GM21529 (cell line): ENCODE data around the gene TAF8.

Experiments used
- ATAC-seq: cut with Tn5 transposase; IDR thresholded peaks from one replicate; pipeline ENCODE4 v1.9.1; 2021; ENCODE audit not compliant: unreplicated experiment

TAF8 gene

DNA sequence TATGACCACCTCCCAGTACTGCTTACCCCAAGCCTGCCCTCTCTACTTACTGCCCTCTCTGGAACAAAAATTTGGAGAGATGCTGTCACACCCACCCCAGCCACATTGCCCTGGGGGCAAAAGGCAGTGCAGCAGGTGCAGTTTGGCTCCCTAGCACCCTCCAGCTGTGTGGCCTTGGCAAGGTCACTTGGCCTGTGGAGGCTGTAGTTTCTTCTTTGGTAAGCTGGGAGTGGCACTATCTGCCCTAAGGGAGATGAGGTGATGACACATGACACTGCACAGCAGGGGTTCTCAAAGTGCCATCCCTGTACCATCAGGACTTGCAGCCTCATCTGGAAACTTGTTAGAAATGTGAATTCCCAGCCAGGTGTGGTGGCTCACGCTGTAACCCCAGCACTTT, 44.8 kb downstream of the TAF8 start:
- no peak for ATAC-seq

DNA sequence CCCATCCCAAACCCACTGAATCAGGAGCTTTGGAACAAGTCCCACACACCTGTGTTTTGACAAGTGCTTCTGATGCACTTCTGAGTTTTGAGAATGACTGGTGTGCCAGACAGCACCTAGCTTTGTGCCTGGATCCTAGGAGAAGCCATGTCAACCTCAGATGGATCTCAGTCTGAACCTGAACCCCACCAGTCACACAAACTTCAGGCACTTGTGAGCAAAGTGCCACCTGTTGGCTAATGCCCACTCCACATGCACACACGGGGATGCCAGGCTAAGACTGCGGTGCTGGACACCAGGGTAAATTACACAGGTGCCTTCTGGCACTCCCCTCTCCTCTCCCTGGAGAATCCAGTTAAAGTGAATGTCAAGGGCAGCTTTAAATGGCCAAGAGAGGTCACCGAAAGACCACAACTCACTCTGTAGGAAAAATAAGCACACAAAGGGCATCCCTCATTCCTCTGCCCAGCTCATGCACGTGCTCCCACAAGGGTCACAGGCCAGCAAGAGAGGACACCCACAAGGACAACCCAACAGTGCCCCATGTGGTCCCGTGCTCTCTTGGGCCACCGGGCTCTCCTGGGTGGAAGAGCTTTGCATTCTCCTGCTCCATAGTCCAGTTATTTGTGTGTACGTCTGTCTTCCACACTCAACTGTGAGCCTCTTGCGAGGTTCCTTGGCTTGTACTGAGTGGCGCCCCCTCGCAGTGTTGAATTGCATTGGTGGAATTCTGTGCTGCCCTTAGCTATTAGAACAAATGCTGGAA, 45.6 kb downstream of the TAF8 start:
- ATAC-seq: no peak

DNA sequence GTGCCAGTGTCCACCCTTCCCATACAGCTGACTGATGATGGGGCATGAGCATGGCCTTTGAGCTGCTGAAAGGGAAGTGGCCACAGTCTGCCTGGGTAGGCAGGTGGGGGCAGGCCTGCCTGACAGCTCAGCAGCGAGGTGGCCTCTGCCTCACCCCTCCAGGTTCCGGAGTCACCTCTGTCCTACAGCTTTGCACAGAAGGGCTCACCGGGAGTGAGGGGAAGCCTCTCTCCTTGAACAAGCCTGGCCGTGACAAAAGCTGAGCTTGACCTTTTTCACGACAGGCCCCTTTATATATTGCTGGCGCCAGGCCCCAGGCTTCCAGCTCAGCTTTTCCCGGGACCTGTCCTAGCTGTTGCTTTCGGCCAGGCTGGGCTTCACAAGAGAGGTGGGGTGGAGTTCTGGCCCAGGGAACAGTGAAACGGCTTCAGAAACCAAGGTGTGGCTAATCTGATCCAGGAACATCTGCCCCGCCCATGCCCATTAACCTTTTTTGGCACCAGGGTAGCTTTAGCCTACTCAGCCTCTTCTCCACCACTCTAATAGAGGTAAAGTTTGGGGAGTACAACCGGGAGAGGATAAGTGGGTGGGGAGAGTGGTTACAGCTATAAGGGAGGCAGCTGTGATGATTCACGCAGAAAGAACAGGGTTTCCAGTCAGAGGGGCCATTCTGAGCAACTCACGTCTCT, 49.2 kb downstream of the TAF8 start:
- ATAC-seq: no peak

DNA sequence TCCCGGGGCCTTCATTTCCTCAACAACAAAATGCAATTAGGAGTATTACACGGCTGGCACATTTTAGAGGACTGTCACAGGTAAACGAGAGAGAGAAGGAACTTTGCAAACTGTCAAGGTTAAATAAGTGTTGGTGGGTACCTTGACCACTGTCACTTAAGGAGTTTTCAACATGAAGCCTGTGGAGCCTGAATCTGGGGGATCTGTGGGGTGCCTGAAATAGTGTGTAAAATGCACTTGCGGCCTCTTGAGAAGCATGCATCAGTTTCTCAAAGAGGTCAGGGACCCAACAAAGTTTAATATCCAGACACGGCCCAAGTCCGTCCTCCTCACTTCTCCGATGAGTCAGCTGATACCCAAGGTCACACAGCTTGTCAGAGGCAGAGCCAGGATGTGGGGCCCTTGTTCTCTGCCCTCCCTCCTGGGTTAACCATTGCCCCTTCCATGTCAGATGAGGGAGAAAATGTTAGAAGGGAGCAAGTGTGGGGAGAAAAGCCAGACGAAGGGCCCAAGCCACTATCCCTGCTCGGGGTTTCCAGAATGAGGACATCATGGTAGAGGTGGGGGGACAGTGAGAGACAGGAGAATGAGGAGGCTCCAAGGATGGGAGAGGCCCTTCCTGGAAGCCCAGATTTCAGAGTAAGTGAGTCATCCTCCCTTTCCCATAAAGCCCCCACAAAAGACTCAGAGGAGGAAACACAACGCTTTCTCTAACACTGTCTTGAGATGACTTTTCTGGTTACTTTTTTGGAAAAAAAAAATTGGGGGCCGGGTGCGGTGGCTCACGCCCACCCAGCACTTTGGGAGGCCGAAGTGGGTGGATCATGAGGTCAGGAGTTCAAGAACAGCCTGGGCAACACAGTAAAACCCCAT, 49.9 kb downstream of the TAF8 start:
- ATAC-seq: no peak

DNA sequence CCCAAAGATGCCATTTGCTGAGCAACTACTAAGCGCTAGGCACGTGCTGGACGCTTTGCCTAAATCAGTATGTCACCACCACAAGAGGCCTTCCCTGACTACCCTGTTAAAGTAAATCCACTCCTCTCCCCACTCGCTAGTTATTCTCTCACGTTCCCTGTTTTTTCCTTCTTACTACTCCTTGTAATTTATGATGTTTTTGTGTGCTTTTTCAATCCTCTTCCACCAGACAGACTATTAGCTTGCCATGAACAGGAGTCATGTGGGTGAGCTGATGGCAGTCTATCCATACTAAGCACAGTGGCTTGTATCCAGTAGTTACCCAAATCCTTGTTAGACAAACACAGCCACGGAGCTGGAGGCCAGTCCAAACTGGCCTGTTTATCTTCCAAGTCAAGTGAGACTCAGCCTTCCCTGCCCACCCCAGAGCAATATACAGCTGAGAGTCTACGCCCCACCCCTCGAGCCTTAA, 50.9 kb downstream of the TAF8 start:
- no peak for ATAC-seq

DNA sequence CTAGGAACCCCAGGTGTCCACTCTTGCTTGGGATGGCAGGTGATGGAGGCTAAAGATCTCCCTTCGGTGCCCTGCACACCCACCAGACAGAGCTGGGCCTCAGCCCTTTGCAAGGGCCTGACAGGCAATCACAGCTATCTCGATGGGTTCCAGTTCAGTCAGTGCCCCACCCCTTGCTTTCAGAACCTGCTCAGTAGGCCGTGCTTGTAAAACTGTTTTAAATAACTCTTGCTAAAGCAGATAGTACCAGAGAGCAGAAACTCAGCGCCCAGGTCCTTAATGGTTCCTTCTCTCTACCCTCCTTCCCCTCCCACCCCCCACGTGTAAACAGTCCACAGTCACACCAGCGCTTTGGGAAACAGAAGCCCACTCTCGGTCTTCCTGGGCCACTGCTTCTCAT, 52.9 kb downstream of the TAF8 start:
- no peak for ATAC-seq

DNA sequence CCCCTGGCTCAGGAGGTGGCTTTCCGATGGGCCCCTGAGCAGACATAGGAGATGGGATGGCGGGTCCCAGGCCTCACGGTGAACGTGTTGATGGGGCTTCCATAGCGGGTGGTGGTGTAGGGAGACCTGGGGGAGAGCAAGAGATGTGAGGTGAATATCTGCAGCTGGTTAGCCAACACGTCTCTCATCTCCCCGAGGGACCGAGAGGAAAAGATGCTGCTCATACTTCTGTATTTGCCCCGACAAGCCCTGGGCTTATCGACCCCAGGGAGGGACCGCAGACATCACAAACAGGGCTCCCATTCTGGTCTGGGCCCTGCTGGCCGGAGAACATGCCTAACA, 53.4 kb downstream of the TAF8 start:
- no peak for ATAC-seq

DNA sequence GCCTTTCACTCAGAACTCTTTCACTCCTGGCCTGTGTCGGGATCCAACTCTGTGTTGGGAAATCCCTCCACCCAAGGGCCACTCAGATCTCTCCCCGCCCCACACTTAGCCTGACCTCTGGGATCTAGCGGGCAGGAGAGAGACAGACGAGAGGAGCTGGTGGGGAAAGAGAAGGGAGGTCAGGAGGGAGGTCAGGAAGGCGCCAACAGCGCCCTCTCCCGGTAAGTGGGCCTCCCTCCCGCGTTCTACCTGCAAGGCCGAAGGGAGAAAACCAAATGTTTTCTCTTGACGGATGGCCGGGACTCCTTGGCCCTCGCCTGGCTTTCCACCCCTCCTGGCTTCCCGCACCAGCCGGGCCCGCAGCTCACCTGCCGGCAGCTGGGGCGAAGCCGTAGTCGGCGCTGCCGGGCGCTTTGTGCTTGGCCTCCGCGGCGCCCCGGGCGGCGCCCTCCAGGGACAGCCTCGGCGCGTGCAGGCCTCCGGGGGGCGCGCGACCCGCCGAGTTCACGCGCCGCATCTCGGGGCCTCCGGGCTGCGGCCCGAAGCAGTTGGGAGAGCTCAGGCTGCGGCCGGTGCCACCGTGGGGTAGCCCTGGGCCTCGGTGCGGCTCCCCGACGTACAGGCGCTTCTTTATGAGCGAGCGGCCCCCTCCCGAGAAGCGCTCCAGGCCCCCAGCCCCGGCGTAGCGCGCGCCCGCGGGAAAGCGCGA, 53.9 kb downstream of the TAF8 start:
- ATAC-seq: peak; percentile 80

DNA sequence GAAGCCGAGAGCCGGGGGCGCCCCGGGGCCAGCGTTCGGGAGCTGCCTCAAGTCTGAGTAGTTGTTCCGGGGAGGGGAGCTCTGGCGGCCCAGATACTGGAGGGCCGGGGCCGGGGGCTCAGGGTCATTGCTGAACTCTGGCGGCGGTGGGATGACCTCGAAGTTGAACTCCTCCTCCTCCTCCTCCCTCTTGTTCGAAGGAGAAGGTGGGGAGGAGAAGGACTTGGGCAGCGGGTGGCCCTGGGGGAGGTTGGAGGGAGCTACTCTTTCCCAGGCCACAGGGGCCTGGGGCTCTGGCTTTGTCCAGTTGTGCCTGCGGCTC, 54.4 kb downstream of the TAF8 start:
- ATAC-seq: peak; percentile 25

DNA sequence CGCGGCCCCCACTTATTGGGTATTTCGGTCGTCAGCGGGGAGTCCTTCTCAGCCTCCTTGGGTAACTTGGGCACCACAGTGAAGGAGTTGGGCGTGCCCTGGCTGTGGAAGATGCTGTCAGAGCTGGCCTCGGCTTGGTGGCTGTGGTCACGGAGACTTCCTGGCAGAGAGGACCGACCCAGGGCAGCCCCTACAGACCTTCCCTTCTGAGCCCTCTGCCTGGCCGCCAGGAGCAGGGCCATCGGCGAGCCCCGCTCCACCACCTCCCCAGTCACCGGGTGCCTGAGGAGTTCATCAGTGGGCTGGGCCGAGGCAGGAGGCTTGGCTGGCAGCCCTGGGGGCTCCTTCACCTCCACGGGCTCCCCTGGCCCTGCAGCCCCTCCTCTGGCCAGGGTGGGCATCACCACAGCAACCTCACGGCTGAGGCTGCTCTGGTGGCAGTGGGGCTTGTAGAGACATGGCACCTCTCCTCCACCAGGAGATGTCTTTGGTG, 54.9 kb downstream of the TAF8 start:
- ATAC-seq: no peak

DNA sequence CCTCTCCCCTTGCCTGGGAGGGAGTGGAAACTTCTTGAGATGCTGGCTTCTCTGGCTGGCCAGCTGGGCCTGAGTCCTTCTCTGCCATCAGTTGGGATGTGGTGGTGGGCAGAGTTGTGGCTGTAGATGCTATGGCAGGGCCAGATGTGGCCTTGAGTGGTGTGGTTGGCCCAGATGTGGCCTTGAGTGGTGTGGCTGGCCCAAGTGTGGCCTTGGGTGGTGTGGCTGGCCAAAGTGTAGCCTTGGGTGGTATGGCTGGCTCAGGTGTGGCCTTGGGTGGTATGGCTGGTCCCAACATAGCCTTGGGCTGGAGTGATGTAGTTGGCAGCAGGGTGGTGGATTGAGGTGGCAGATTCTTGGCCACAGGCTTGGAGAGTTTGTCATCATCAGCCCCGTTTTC, 55.4 kb downstream of the TAF8 start:
- ATAC-seq: no peak

DNA sequence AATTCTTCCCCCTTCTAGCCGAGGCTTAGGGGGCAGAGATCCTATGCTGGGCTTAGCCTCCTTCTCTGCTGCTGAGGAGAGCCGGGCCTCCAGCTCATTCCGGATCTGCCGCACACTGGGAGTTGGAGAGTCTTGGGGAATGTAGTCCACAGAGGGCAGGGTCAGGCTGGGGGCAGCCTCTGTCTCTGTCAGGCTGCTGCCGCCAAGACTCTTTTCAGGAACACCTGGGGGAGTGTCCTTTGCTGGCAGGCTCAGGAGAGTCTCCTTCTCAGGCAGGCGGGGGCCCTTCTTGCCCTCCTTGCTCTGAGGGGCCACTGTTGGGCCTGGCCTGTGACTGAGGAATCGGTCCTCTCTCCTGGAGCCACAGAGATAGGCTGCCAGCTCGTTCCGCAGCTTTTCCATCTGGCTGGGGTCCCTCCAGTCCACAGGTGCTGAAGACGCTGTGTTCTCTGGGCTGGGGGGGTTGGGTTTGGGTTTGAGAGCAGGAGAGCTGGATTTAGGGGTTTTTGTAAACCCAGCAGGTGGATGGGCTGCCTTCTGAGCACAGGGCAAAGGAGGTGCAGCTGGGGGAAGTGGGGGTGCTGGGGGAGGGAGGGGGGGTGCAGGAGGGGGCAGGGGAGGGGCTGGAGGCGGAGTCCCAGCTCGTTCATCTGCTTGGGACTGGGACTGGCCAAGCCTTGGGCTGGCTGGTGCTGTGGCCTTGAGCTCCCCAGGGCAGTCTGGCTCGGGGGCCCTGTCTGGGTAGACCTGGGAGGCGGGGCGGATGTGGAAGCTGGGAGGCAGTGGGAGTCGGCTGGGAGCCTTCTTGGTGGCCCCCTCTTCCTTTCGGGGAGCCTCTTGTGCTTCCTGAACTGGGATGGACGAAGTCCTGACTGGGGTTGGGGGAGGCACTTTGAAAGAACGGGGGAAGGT, 56.0 kb downstream of the TAF8 start:
- no peak for ATAC-seq

DNA sequence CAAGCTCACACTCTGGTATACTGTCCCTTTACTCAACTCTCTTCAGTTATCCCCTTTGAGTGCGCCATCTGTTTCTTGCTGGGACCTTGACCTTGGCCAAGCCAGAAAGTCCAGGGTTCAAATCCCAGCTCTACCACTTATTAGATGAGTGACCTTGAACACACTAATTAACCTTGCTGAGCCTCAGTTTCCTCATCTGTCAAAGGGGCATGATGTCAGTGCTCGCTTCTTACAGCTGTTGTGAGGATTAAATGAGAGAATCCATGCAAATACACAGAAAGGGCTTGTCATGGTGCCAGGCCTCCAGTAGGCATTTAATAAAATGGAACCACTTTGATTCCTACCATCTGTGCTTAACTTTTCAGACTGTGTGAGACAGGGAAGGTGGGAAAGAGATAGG, 57.7 kb downstream of the TAF8 start:
- ATAC-seq: no peak

DNA sequence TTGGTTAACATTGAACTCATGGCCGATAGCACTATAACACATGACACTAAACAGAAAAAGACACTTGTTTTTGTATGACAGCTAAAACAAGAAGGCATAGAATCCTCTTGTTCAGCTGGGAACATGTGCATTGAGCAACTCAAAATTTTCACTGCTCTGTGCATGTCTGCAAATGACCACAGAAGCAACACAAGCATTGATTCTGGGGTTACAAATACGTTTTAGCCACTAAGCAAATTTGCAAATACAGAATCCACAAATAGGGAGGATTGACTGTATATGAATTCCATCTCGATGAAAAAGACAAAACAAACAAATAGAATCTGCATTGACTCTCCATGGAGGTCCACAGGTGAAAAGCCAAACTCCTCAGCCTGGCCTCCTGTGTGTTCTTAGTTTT, 60.4 kb downstream of the TAF8 start:
- ATAC-seq: no peak

DNA sequence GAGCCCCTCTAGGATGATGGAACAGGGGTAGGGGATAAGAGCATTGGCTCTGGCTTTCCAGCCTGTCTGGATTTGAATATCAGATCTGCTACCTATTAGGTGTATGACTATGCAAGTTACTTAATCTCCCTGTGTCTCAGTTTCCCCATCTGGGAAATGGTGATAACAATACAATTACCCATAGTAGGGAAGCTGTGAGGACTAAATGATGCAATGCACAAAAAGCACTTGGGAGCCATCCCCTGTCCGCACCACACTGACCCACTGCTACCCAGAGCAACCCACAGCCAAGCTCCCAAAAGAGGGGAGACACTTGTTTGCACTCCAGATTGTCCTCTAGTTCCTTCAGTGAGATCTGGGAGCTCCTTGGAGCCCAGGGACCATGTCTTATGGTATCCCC, 62.0 kb downstream of the TAF8 start:
- no peak for ATAC-seq

DNA sequence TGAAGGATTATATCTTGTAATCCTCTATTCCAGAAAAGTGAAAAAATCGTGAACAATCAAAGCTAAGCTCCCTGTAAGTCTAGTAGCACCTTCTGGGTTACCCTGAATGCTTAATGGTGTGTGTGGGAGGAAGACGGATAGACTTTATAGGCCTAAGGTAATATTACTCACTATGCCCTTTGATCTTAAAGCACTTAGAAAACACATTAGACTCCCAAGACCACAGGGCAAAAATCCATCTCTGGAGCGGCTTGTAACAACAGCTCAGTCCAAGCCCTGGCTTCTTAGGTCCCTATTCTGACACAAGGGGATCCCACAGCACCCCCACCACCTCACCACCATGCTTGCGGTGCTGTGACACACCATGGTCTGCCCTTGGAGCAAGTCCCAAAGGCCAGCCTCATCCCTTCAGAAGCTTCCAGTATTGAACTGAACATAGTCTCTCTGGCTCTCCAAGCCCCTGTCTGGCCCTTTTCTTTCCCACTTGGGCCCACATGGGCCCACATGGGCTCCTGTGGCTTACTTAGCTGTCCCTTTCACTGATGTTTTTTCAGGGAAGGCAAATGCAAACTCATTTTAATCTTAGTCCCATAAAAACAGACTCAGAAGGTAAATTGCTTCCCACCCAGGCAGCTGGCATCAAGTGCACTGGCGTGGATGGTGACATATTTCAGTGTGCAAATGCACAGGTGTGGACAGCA, 63.8 kb downstream of the TAF8 start:
- no peak for ATAC-seq

DNA sequence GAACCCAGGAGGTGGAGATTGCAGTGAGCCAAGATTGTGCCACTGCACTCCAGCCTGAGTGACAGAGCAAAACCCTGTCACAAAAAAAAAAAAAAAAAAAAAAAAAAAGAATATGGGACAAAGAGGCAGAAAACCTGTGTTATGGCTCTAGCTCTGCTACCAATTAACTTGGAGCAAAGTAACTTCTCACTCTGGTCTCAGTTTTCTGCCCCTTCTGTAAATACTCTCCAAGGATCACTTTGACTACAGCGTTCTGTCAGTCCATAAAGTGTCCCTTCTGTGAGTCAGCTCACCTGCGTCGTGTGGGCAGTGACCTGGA, 67.5 kb downstream of the TAF8 start:
- ATAC-seq: no peak

DNA sequence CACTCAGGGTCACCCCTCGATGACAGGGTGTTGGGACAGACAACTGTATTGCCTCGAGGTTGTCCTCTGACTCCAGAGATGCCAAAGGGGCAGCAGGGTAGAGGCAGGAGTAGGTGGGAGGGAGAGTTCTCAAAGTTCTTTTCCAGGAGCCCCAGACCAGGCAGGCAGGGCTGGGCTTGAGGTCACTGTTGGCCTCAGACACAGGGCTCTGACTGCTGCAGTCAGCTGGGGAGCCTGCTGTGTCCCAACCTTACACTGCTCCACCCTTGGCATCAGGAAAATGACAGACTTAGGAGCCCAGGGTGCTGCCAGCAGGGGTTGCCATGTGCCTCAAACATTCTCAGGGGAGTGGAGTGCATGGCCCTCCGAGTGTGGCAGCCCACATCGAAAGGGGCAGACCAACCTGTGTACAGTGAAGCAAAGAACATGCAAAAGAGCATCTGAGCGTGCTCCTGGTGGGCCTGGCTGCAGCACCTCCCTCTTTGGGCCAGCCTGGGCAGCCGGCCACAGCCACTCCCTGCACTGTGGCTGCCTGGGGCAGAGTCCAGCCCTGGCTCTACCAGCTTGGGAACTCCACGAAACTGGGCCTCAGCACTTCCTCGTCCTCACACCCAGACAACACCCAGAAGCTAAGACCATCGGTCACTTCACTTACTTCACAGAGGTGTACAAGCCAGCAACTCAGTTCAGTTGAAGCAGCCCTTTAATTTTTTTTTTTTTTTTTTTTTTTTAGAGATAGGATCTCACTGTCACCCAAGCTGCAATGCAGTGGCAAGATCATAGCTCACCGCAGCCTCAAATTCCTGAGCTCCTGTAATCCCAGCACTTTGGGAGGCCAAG, 68.1 kb downstream of the TAF8 start:
- no peak for ATAC-seq
